Stimulated activated effector memory CD8-positive, alpha-beta T cell treated with anti-CD3 and anti-CD28 coated beads, Interleukin-12 subunit alpha, Interleukin-12 subunit beta, amount 100 ng/mL, for 72 hours (primary cell): ENCODE data around the gene C10orf105.

ENCODE experiments used
- ATAC-seq: fragments of 150-1000 bp; cut with Tn5 transposase; 2 replicates; pipeline ENCODE4 v1.10.0; 2021
- DNase-seq, 2 donors: peaks; one replicate each; pipeline ENCODE4 v3.0.0; 2021 to 2022; ENCODE audit warnings: low spot score in 2 of 2
- H3K27ac Mint-ChIP-seq: one replicate; pipeline ENCODE4 v1.8.0; 2022; ENCODE audit warnings: mild to moderate bottlenecking, mixed read lengths
- H3K36me3 Mint-ChIP-seq: one replicate; pipeline ENCODE4 v1.8.0; 2022; ENCODE audit warnings: mild to moderate bottlenecking, mixed read lengths
- H3K4me1 Mint-ChIP-seq: one replicate; pipeline ENCODE4 v1.8.0; 2022; ENCODE audit warnings: mixed read lengths
- H3K4me3 Mint-ChIP-seq: one replicate; pipeline ENCODE4 v1.8.0; 2022; ENCODE audit warnings: mild to moderate bottlenecking, mixed read lengths
- H3K9me3 Mint-ChIP-seq: one replicate; pipeline ENCODE4 v1.8.0; 2022; ENCODE audit warnings: mixed read lengths

C10orf105 gene

GRCh38 chr10:71671994-71672946 is 47.3 kb downstream of the C10orf105 start:
- Mint-ChIP-seq H3K36me3 (no peaks in the 10 kb centered on the region), H3K27ac (no peak overlapping the region), H3K4me1 (peaks cover 5% of the 10 kb centered on the region), H3K9me3 (no peaks in the 10 kb centered on the region), H3K4me3 (no peak overlapping the region)
- DNase-seq, result no peak
- ATAC-seq, result no peak

DNA sequence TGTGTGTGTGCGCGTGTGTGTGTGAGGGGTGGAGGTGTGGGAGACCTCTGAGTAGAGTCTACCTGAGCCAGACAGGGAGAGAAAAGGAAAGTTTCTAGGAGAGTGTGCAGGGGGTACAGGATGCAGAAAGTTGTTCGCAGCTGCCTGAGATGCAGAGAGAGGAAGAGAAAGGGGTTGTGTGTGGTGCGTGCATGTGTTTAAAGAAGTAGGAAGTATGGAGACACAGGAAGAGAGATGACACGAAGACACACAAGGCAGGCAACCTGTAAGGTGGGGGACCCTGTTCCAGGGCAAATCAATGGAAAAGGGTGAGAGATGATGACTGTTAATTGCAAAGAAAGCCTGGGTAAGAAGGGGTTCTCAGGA is 52.2 kb downstream of the C10orf105 start:
- DNase-seq (no peak), ATAC-seq (no peak)
- peaks cover 14% of the 10 kb centered on the region for H3K4me1 Mint-ChIP-seq
- no peak overlapping the region for H3K4me3 Mint-ChIP-seq
- H3K9me3 Mint-ChIP-seq, result no peaks in the 10 kb centered on the region
- H3K36me3 Mint-ChIP-seq, result no peaks in the 10 kb centered on the region
- no peak overlapping the region for H3K27ac Mint-ChIP-seq

DNA sequence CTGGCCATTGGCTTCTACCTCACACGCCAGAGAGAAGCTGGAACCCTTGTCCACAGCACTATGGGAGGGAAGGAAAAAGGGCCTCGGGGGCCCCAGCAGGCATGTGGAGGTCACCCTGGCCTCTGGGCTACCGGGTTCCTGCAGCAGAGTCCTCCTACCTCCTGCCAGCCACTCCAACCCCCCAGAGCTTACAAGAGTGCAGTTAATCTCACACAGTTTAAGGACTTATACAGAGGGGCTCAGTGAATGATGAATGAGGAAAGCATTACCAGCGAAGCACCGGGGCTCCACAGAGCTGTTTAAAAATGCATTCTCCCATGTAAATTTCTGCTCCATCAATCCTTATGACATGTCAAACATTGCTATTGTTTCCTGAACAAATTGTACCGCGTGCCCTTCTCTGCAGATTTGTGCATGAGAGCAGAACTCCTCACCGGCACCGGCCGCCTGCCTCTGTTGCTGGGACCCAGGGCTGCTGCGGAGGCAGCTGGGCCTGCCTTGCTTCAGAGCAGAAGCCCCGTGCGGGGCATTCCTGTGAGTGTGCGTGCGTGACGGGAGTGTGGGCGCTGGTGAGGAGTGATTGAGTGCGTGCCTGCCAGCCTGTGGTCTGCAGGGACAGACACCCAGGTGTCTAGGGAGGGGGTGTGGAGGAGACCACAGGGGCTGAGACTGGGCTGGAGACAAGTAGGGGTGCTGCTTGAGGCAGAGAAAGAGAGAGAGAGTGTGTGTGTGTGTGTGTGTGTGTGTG is 52.8 kb downstream of the C10orf105 start:
- Mint-ChIP-seq H3K36me3 (no peaks in the 10 kb centered on the region), H3K9me3 (no peaks in the 10 kb centered on the region), H3K4me1 (peaks cover 14% of the 10 kb centered on the region), H3K4me3 (no peak overlapping the region), H3K27ac (no peak overlapping the region)
- DNase-seq, result no peak
- ATAC-seq, result no peak

DNA sequence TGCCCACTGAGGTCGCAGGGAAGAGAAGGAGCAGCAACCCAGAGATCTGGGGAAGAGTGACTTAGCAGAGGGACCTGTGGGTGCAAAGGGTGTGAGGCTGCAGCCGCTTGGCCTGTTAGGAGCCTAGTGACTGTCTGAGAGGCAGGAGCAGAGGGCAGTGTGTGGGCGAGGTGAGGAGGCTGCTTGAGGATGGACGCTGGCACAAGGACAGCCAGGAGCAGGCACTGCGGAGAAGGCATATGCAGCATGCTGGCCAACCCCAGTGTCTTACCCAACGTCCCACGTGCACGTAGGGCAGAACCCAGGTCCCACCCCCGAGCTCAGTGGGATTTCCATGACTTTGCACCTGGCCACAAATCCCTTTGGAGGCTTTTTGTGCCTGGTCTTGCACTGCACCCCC is 54.1 kb downstream of the C10orf105 start:
- no peak for ATAC-seq
- Mint-ChIP-seq H3K4me3 (no peak overlapping the region), H3K36me3 (no peaks in the 10 kb centered on the region), H3K27ac (no peak overlapping the region), H3K9me3 (no peaks in the 10 kb centered on the region), H3K4me1 (peaks cover 14% of the 10 kb centered on the region)
- DNase-seq, result no peak

DNA sequence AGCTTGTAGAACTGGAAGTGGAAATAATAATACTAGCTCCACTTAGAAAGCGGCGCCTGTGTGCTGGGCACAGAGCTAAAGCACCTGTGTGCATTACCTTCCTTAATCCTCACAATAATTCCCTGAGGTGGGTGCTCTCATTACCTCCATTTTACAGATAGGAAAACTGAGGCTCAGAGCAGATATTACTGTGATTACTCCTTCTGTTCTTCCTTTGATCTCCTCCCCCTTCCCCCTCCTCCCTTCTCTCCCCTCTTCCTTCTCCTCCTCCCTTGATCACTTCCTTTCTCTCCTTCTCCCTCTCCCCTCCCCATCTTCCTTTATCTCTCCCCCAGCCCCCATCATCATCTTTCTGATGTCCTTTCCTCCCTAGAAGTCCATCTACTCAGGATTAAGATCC is 55.0 kb downstream of the C10orf105 start:
- Mint-ChIP-seq H3K4me3 (no peak overlapping the region), H3K4me1 (peaks cover 14% of the 10 kb centered on the region), H3K27ac (no peak overlapping the region), H3K9me3 (no peaks in the 10 kb centered on the region), H3K36me3 (no peaks in the 10 kb centered on the region)
- ATAC-seq (no peak), DNase-seq (no peak)

DNA sequence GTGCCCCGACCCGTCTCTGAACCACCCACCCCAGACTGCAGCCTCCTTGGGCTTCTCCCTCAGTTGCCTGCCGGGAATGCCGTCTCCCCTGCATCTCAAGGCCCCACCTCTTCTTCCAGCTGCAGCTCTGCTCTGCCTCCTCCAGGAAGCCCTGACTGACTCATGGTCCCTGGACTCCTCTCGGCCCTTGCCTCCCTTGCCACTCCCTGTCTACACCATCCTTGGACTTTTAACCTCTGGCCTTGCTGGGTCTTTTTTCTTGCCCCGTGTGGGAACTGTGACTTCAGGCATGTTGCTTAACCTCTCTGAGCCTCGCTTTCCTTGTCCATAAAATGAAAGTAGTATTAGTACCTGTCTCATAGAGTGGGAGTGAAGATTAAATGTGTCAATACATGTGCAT is 56.3 kb downstream of the C10orf105 start:
- Mint-ChIP-seq H3K9me3 (no peaks in the 10 kb centered on the region), H3K36me3 (no peaks in the 10 kb centered on the region), H3K4me3 (no peak overlapping the region), H3K27ac (no peak overlapping the region), H3K4me1 (peaks cover 14% of the 10 kb centered on the region)
- ATAC-seq (no peak), DNase-seq (no peak)

DNA sequence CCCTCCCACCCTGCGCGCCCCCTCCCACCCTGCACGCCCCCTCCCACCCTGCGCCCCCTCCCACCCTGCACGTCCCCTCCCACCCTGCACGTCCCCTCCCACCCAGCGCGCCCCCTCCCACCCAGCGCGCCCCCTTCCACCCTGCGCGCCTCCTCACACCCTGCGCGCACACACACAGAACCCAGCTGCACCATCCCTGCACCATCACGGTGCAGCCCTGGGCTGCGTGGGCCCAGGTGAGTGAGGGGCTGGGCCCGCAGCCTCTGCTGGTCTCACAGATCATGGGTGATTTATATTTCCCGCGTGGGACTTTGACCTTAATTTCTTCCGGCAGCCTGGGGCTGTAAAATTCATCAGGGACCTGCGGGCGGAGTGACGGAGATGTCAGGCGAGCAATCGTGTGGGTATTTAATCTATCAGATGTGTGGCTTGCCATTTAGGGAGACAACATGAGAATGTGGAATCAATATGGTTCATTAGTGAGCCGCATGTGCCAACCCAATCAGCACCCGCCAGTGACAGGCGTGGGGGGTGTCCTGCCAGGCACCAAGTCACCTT is 57.7 kb downstream of the C10orf105 start:
- DNase-seq (no peak), ATAC-seq (no peak)
- H3K36me3 Mint-ChIP-seq, result no peaks in the 10 kb centered on the region
- H3K9me3 Mint-ChIP-seq, result no peaks in the 10 kb centered on the region
- peaks cover 5% of the 10 kb centered on the region for H3K4me1 Mint-ChIP-seq
- H3K27ac Mint-ChIP-seq, result no peak overlapping the region
- H3K4me3 Mint-ChIP-seq, result no peak overlapping the region
